HG03432 (cell line): ENCODE results near the gene RESP18.

Experiments used
- ATAC-seq: cut with Tn5 transposase; IDR thresholded peaks from one replicate; pipeline ENCODE4 v1.9.1; 2021; ENCODE audit warnings: mild to moderate bottlenecking, moderate library complexity; ENCODE audit not compliant: unreplicated experiment

Gene RESP18

DNA sequence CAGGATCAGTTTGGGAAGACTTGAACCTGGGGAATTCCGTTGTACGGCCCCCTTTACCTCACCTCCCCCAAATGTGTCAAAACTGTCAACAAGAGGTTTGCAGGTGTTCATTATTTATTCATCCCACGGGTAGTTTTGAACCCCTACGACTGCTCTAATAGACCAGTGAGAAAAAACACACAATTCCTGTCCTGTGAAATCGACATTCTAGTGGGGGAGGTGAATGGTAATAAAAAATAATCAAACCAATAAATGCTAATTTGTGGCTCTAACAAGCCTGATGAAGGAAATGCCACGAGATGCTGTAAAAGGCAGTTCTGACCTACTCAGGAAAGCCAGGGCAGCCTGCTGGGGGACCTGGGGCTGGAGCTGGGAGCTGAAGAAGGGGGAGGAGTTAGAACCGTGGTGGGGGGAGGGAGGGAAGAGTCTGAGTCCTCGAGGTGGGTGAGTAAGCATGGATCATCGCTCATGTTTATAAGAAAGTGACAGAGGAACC lies 53.8 kb downstream of the RESP18 start:
- ATAC-seq: no peak

DNA sequence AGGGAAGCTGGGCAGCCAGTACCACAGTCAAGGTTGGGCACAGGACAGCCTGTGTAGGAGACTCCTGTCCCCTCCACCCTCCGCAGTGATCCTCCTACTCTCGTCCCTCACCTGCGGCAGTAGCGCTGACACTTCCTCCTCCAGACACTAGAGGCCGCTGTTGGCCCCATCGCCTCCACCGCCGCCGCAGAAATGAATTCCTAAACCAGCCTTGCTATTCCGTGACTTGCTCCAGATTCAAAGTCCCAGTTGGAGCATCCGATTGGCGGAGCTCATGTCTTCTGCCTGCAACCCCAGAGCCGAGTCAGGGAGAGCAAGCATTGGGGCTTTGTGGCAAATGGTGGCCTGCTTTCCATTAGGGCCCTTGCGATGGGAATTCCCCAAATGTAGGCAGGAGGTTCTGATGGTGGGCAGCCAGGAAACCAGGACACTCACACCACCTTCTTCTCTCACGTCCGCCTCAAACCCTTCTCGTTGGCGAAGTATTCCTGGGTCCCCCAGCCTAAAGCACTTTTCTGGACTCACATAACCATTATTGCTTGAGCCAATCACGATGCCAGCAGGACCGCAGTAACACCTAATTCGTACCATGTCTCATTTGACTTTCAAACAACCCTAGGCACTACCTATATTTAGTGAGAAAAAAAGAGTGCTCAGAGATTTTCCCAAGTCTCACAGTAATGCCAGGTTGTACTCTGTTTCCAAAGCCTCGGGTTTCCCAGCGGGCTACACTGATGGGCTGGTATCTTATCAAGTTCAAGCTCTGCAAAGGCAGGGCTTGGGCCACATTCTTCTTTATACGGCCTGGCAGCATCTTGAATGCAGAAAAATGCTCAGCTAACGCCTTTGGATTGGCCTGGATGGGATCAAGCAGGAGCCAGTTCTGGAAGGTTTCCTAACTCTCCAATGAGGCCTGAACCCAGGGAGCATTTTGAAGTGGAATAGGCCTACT lies 54.6 kb downstream of the RESP18 start:
- peak; percentile 26 for ATAC-seq
